ENCODE data around the gene APBA2. TPM values are rescaled to one million over a fixed set of nuclear protein-coding genes. Genes with fewer than 3 reads are reported as not detected.
A peak's percentile ranks its signal among the peaks of the same experiment; 100 is the strongest.

APBA2 gene
- total and polyA plus RNA-seq, 8 donors = 0.45 to 13.3 (median 2.0) TPM; not detected in 1

DNA sequence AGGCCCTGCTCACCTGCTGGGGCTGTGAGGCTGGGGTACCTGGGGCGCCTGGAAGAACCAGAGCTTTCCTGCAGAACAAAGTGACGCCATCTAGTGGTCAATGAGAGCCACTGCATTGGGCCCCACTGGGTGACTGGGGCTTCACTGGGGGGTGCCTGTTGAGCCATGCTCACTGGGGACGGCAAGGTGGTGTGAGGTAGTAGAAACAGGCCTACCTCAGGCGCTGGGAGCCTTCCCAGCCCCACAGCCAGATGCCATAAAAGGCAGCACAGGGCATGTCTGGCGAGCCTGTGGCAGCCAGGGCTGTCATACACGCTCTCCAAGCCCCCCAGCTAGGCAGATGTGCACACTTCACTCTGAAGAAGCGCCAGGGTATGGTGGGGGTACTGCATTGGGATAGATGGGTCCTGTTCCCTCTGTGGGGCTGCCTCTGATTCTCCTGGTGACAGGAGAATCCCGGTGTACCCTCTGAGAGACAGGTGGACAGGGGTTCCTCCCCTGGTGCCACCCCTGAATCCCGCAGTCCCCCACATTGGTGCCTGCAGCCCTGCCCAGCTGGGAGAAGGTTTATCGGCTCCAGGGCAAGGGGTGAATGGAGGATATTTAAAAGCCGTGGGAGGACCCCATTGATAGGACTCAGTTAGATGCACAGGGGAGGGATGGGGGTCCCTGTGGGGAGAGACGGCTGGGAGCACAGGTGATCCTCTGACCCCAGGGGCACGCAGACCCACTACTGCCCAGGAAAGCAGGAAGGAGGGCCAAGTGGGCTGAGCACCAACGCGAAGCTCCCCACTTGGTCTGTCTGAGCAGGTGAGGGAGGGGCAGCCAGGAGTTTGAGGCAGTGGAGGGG is 205.1 kb downstream of the APBA2 start:
- Histone ChIP-seq H3K27ac (no peak overlapping the region), H3K9me3 (no peaks in the 10 kb centered on the region), H3K4me3 (no peak overlapping the region), H3K4me1 (no peaks in the 10 kb centered on the region), H3K36me3 (no peaks in the 10 kb centered on the region), H3K27me3 (peaks cover 0 to 14% (median 0%) of the 10 kb centered on the region in 3 donors)
- peak in 1 of 2 donors; percentile 33 for DNase-seq
- no peak for TF ChIP-seq EP300 (IDR thresholded peaks at IDR 0.05)
- TF ChIP-seq, protein P1, sequence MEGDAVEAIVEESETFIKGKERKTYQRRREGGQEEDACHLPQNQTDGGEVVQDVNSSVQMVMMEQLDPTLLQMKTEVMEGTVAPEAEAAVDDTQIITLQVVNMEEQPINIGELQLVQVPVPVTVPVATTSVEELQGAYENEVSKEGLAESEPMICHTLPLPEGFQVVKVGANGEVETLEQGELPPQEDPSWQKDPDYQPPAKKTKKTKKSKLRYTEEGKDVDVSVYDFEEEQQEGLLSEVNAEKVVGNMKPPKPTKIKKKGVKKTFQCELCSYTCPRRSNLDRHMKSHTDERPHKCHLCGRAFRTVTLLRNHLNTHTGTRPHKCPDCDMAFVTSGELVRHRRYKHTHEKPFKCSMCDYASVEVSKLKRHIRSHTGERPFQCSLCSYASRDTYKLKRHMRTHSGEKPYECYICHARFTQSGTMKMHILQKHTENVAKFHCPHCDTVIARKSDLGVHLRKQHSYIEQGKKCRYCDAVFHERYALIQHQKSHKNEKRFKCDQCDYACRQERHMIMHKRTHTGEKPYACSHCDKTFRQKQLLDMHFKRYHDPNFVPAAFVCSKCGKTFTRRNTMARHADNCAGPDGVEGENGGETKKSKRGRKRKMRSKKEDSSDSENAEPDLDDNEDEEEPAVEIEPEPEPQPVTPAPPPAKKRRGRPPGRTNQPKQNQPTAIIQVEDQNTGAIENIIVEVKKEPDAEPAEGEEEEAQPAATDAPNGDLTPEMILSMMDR (IDR thresholded peaks at IDR 0.05) = peak in 3 of 7 experiments; percentile 36 to 41 (median 39)
- intact Hi-C loops (cut with DNase I; ENCODE audit: low total_unique reads) = no loop called here
- WGBS, 5 donors = 70 to 80% (median 77%) methylated on average over 14 to 15 of the region's 15 CpGs

DNA sequence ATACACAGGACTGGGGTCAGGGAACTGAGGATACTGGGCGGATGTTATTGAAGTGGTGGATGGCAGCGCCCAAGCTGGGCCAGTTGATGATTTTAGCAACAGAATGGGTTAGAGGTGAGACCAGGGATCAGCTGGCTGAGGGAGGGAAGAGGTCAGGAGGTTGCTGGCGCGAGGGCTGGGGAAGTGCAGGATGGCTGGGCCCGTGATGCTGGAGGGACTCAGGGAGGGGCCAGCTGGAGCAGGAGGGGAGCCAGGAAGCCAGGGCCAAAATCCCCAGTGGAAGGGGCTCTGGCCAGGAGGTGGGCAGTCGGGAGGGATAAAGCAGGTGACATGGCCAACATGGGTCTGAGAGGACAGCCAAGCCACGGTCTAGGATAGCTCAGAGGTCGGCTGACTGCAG is 205.9 kb downstream of the APBA2 start:
- peaks cover 0 to 14% (median 0%) of the 10 kb centered on the region in 3 donors for H3K27me3 ChIP-seq
- intact Hi-C loops (cut with DNase I; ENCODE audit: low total_unique reads) = no loop called here
- H3K9me3 ChIP-seq = no peaks in the 10 kb centered on the region
- no peaks in the 10 kb centered on the region for H3K36me3 ChIP-seq
- TF ChIP-seq, protein P1 (IDR thresholded peaks at IDR 0.05) = no peak
- TF ChIP-seq POLR2A (IDR thresholded peaks at IDR 0.05) (no peak), POLR2AphosphoS5 (IDR thresholded peaks at IDR 0.05) (no peak), EP300 (IDR thresholded peaks at IDR 0.05) (no peak)
- no peak overlapping the region for H3K4me3 ChIP-seq
- H3K4me1 ChIP-seq = no peaks in the 10 kb centered on the region
- no peak overlapping the region for H3K27ac ChIP-seq
- DNase-seq = no peak
- WGBS, 5 donors = 72 to 79% (median 75%) methylated on average over 8 of the region's 8 CpGs

DNA sequence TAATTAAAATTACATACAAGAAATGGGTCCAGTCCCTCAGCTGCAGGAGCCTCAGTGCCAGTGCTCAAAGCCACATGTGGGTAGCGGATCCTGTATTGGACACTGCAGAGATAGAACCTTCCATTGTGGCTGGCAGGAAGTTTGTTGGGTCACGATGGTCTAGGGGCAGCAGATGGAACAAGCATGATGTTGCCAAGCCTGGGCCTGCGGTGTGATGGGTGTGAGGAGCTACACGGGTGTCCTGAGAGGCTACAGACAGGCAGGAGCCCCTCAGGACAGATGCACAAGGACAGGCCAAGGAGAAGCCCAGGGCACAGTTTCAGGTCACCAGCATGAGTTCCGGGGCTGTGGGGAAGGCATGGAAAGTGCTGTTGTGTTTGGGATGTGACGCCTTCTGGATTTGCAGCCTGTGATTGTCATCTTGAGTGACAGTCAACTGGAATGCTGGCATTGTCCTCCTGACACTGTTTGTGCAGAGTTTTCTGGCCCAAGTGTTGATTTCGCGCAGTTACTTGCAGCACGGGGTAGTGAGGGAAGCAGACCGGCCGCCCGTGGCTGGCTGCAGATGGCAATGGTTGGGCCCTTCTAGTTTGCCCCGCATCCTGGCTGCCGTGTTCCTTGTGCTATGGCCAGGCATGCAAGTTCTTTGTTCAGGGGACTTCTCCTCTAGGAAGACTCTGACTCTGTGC is 206.7 kb downstream of the APBA2 start:
- WGBS, 5 donors = 81 to 90% (median 88%) methylated on average over 10 to 14 of the region's 14 CpGs
- no peaks in the 10 kb centered on the region for H3K4me1 ChIP-seq
- no peaks in the 10 kb centered on the region for H3K9me3 ChIP-seq
- H3K4me3 ChIP-seq = no peak overlapping the region
- no peaks in the 10 kb centered on the region for H3K36me3 ChIP-seq
- no peak for TF ChIP-seq EP300 (IDR thresholded peaks at IDR 0.05)
- TF ChIP-seq POLR2AphosphoS5 (IDR thresholded peaks at IDR 0.05) = no peak
- TF ChIP-seq POLR2A (IDR thresholded peaks at IDR 0.05) = no peak
- TF ChIP-seq, protein P1 (IDR thresholded peaks at IDR 0.05) = no peak
- peaks cover 0 to 14% (median 0%) of the 10 kb centered on the region in 3 donors for H3K27me3 ChIP-seq
- H3K27ac ChIP-seq = no peak overlapping the region
- DNase-seq = no peak
- intact Hi-C loops (cut with DNase I; ENCODE audit: low total_unique reads) = no loop called here

DNA sequence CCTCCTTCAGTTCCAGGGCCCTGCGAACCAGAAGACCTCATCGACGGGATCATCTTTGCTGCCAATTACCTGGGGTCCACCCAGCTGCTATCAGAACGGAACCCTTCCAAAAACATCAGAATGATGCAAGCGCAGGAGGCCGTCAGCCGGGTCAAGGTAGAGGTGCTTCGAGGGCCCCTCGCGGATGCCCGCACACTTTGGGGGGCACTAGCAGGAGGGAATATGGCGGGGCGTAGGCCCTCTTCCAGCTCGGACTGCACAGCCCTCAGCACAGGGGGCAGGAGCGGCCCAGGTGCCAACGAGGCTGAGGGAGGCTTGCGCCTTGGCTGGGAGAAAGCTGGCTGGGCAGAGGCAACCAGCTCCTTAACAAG is 207.3 kb downstream of the APBA2 start:
- no peak overlapping the region for H3K27ac ChIP-seq
- no peak overlapping the region for H3K4me3 ChIP-seq
- DNase-seq = no peak
- H3K9me3 ChIP-seq = no peaks in the 10 kb centered on the region
- H3K4me1 ChIP-seq = no peaks in the 10 kb centered on the region
- no peaks in the 10 kb centered on the region for H3K36me3 ChIP-seq
- peaks cover 0 to 14% (median 0%) of the 10 kb centered on the region in 3 donors for H3K27me3 ChIP-seq
- 93 to 97% (median 95%) methylated on average over 13 to 17 of the region's 17 CpGs for WGBS, 5 donors
- intact Hi-C loops (cut with DNase I; ENCODE audit: low total_unique reads) = no loop called here
- TF ChIP-seq POLR2AphosphoS5 (IDR thresholded peaks at IDR 0.05) = no peak
- no peak for TF ChIP-seq POLR2A (IDR thresholded peaks at IDR 0.05)
- no peak for TF ChIP-seq EP300 (IDR thresholded peaks at IDR 0.05)
- TF ChIP-seq, protein P1 (IDR thresholded peaks at IDR 0.05) = no peak

Data from stomach (tissue), 9 donors.